MCF 10A (cell line): Measurements from ENCODE around the gene ZNF385D. TPM values are rescaled to one million over a fixed set of nuclear protein-coding genes. Genes with fewer than 3 reads are reported as not detected.

ENCODE experiments used
- BruUV-seq: library from RNA; stranded (reverse); fragments of 400-500 nt; replicated peaks from 2 replicates; lab custom pipeline; 2021; lab: Mats Ljungman, UMichigan
- CTCF ChIA-PET: fragments of 300-600 bp; sonication (Branson Sonifier 250); formaldehyde crosslinking; extraction: SDS; loops from one replicate; lab custom pipeline; 2021; ENCODE audit warnings: antibody characterized with exemption, inconsistent platforms; lab: Yijun Ruan, JAX
- POLR2A ChIA-PET: fragments of 300-600, 350-650 bp; sonication (Branson Sonifier 250); formaldehyde crosslinking; extraction: SDS; loops from one replicate; lab custom pipeline; 2020; ENCODE audit warnings: antibody characterized with exemption, inconsistent platforms; lab: Yijun Ruan, JAX
- DNase-seq: peaks from one replicate; pipeline ENCODE4 v3.0.0-alpha.2; 2018; ENCODE audit not compliant: unreplicated experiment
- H3K27ac Mint-ChIP-seq: one replicate; pipeline ENCODE4 v1.8.0; 2022; ENCODE audit warnings: mild to moderate bottlenecking, low read depth, mixed read lengths; ENCODE audit not compliant: unreplicated experiment
- H3K27me3 Mint-ChIP-seq: one replicate; pipeline ENCODE4 v1.8.0; 2022; ENCODE audit warnings: mixed read lengths; ENCODE audit not compliant: insufficient read depth, unreplicated experiment
- H3K36me3 Mint-ChIP-seq: one replicate; pipeline ENCODE4 v1.8.0; 2022; ENCODE audit warnings: mild to moderate bottlenecking, moderate library complexity, mixed read lengths; ENCODE audit not compliant: insufficient read depth, unreplicated experiment
- H3K4me1 Mint-ChIP-seq: one replicate; pipeline ENCODE4 v1.8.0; 2022; ENCODE audit warnings: mixed read lengths; ENCODE audit not compliant: insufficient read depth, unreplicated experiment
- H3K4me3 Mint-ChIP-seq: one replicate; pipeline ENCODE4 v1.8.0; 2022; ENCODE audit warnings: mild to moderate bottlenecking, moderate library complexity, mixed read lengths; ENCODE audit not compliant: unreplicated experiment
- H3K9me3 Mint-ChIP-seq: one replicate; pipeline ENCODE4 v1.8.0; 2022; ENCODE audit warnings: mixed read lengths; ENCODE audit not compliant: unreplicated experiment
- CTCF ChIP-seq: fragments of 200-600 bp; IDR thresholded peaks from one replicate; pipeline ENCODE4 v1.8.0; 2022; ENCODE audit warnings: antibody characterized with exemption, mild to moderate bottlenecking; ENCODE audit not compliant: unreplicated experiment
- intact Hi-C: fragments of 100-400 bp; cut with micrococcal nuclease; formaldehyde crosslinking; loops from 2 replicates; pipeline ENCODE4 v1.14.1; 2022
- total RNA-seq: library from RNA; stranded (reverse); gene quantifications from 2 replicates; pipeline ENCODE4 v1.2.3, GENCODE V29; 2022

The ZNF385D gene
- total RNA-seq, 1 experiment from 2014 or later: 1.5 TPM

- ChIA-PET POLR2A (interaction anchor here (0.6 kb wide), 1 partner anchor 294 kb away, joined by 3 read pairs; no protein-coding TSS in a partner anchor), CTCF (no interaction called here)
- Mint-ChIP-seq H3K4me3 (no peak overlapping the region), H3K4me1 (peaks cover 22% of the 10 kb centered on the region), H3K36me3 (no peaks in the 10 kb centered on the region), H3K27ac (no peak overlapping the region), H3K9me3 (no peaks in the 10 kb centered on the region), H3K27me3 (no peaks in the 10 kb centered on the region)
- no peak for TF ChIP-seq CTCF
- intact Hi-C loops: no loop called here
- BruUV-seq: no TSS peak
- no peak for DNase-seq
These were observed 28.2 kb downstream of the ZNF385D start for GRCh38 chr3:21722768-21723167.

- BruUV-seq: no TSS peak
- intact Hi-C loops: no loop called here
- H3K4me3 Mint-ChIP-seq: no peak overlapping the region
- ChIA-PET POLR2A (interaction anchor here (0.6 kb wide), 2 partner anchors 14 to 293 kb away, joined by 3 read pairs; no protein-coding TSS in a partner anchor), CTCF (no interaction called here)
- H3K36me3 Mint-ChIP-seq: no peaks in the 10 kb centered on the region
- H3K27me3 Mint-ChIP-seq: no peaks in the 10 kb centered on the region
- peaks cover 26% of the 10 kb centered on the region for H3K4me1 Mint-ChIP-seq
- H3K9me3 Mint-ChIP-seq: no peaks in the 10 kb centered on the region
- no peak for TF ChIP-seq CTCF
- DNase-seq: no peak
- no peak overlapping the region for H3K27ac Mint-ChIP-seq
These were observed 28.7 kb downstream of the ZNF385D start for GRCh38 chr3:21722301-21722700.

GRCh38 chr3:21718943-21719591 lies 31.9 kb downstream of the ZNF385D start:
- no peaks in the 10 kb centered on the region for H3K27me3 Mint-ChIP-seq
- no peak for DNase-seq
- intact Hi-C loops: no loop called here
- no peaks in the 10 kb centered on the region for H3K9me3 Mint-ChIP-seq
- no peak for TF ChIP-seq CTCF
- H3K36me3 Mint-ChIP-seq: no peaks in the 10 kb centered on the region
- H3K27ac Mint-ChIP-seq: peak overlapping the region; percentile 44
- ChIA-PET POLR2A (no interaction called here), CTCF (interaction anchor here (0.5 to 2.0 kb wide), 2 partner anchors 33 to 320 kb away, joined by 4 read pairs; no protein-coding TSS in a partner anchor)
- no TSS peak for BruUV-seq
- peaks cover 26% of the 10 kb centered on the region for H3K4me1 Mint-ChIP-seq
- no peak overlapping the region for H3K4me3 Mint-ChIP-seq

GRCh38 chr3:21718161-21718765 lies 32.7 kb downstream of the ZNF385D start:
- Mint-ChIP-seq H3K4me3 (no peak overlapping the region), H3K27me3 (no peaks in the 10 kb centered on the region), H3K27ac (peak overlapping the region; percentile 85), H3K4me1 (peaks cover 26% of the 10 kb centered on the region), H3K36me3 (no peaks in the 10 kb centered on the region), H3K9me3 (no peaks in the 10 kb centered on the region)
- BruUV-seq: no TSS peak
- ChIA-PET POLR2A (no interaction called here), CTCF (interaction anchor here (2.0 kb wide), 1 partner anchor 34 kb away, joined by 4 read pairs; no protein-coding TSS in a partner anchor)
- DNase-seq: peak; percentile 93
- TF ChIP-seq CTCF: no peak
- intact Hi-C loops: no loop called here
